MM.1S (cell line): ENCODE data around the gene NCS1.

Experiments used
- EZH2phosphoT487 ChIP-seq: fragments of 300-600 bp; sonication (generic); IDR thresholded peaks from 2 replicates; pipeline ENCODE4 v1.6.1; 2018; ENCODE audit warnings: antibody characterized with exemption, low read length
- TF ChIP-seq, protein P1 (sequence below): fragments of 300-600 bp; sonication (generic); IDR thresholded peaks from 2 replicates; pipeline ENCODE4 v1.5.1; 2016; ENCODE audit warnings: antibody characterized with exemption, low read length, mixed read lengths

DNA sequence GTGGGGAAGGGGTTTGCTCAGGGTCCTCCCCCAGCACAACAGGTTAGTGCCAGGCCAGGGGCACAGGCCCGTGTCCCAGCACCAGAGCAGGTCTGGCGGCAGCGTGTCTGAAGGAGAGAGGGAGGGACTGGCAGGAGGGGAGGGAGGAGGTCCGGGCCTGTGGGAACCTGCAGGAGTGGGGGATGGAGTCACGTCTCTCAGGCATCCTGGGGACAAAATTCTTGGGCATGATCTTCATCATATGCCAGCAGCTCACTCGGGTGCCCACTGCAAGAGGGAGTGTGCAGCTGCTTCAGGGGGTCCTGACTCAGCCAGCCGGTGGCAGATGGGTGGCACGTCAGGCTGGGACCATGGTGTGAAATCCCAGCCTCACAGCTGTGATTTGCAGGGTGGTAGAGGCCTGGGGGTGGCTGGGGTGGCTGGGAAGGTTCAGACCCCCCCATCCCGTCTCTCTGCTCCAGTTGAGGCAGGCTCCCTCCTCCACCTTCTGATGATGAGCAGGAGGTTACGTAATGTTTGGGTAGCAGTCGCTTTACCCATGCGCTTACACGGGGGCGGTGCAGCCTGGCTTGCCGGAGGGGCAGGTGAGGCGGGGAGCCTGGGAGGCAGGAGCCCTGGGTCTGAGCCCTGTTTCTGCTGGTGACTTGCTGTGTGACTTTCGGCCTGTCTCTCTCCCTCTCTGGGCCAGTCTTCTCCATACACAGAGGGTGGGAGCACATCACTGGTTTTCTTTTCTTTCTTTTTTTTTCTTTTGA is 40.5 kb downstream of the NCS1 start:
- TF ChIP-seq, protein P1, sequence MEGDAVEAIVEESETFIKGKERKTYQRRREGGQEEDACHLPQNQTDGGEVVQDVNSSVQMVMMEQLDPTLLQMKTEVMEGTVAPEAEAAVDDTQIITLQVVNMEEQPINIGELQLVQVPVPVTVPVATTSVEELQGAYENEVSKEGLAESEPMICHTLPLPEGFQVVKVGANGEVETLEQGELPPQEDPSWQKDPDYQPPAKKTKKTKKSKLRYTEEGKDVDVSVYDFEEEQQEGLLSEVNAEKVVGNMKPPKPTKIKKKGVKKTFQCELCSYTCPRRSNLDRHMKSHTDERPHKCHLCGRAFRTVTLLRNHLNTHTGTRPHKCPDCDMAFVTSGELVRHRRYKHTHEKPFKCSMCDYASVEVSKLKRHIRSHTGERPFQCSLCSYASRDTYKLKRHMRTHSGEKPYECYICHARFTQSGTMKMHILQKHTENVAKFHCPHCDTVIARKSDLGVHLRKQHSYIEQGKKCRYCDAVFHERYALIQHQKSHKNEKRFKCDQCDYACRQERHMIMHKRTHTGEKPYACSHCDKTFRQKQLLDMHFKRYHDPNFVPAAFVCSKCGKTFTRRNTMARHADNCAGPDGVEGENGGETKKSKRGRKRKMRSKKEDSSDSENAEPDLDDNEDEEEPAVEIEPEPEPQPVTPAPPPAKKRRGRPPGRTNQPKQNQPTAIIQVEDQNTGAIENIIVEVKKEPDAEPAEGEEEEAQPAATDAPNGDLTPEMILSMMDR = no peak
- TF ChIP-seq EZH2phosphoT487 = no peak
